NOMO-1 treated with DMSO at 0.1 percent for 48 hours (cell line): ENCODE data around the gene ZNF850.

Experiments used
- DNase-seq: peaks from one replicate; lab custom pipeline; 2025; ENCODE audit not compliant: unreplicated experiment; lab: John Stamatoyannopoulos, UW

The ZNF850 gene

DNA sequence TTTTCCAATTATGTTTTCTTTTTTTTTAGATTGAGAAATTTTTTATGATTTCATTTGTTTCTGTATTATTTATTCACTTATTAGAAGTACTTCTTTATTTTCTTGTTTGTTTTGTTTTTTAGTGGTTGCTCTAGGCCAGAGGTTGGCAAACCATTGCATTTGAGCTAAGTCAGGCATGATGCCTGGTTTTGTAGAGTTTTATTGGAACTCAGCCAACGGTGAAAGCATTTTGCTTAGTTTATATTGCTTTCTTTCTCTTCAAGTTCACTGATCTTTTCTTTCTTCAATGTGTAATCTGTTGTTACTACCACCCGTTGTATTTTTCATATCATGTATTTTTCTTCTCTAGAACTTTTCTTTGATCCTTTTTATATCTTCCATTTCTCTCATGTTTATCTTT is 65.5 kb downstream of the ZNF850 start:
- no peak for DNase-seq

DNA sequence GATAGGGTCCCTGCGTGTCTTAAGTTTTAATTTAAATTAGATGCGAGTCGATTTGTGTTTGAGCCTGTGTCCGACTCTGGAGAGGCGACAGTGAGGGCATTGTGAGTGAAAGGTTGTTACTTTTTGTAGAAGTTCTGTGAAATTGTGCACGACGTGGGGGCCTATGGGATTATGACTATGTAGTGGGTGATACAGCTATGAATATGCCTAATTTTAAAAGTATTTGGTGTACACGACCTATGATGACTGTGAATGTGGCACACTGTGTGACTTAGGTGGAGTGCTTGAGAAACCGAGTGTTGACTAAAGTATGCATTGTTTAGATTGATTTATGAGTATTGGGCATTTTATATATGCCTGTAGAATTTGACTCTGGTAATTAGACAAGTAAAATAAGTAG is 84.5 kb downstream of the ZNF850 start:
- DNase-seq = no peak

DNA sequence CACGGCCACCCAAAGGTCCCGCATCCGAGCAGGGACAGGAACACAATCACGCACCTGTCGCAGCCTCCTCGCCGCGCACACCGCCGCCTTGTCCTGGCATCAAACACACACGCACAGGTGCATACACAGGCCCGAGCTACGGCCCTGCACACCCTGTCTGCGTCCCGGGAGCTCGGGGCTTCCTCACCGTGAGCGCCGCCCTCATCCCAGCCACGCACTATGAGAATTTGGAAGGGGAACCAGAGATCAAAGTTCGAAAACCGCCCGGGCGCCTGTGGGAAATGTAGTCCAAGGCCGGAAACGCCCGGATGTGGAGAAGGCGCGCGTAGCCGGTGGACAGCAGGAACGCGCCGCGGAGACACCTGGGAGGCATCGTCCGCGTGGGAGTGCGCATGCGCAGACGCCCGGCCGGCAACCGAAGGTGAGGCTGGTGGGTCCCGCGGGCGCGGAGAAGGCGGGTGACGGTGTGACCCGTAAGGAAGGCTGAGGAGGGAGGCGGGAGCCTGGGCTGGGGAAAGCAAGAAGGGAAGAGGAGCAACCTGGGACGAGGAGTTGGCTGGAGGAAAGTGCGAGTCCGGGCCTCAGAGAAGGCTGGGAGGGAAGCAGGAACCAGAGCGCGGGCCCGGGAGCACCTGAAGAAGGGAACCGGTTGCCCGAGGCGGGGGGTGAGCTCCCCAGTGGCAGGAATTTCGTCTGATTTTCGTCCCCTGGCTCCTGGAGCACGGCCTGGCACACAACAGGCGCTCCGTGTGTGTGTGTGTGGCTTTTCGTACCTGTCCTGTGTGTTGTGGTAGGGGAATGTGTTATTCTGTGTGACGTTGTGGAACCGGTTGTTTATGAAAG is 85.2 kb downstream of the ZNF850 start, which contains the start of gene ZNF567:
Gene ZNF567, plus strand, starts transcription at position 399 of the 843 bp plus-strand sequence. CDS start 7,256 bp downstream, outside the sequence.
- DNase-seq = peak; percentile 96

DNA sequence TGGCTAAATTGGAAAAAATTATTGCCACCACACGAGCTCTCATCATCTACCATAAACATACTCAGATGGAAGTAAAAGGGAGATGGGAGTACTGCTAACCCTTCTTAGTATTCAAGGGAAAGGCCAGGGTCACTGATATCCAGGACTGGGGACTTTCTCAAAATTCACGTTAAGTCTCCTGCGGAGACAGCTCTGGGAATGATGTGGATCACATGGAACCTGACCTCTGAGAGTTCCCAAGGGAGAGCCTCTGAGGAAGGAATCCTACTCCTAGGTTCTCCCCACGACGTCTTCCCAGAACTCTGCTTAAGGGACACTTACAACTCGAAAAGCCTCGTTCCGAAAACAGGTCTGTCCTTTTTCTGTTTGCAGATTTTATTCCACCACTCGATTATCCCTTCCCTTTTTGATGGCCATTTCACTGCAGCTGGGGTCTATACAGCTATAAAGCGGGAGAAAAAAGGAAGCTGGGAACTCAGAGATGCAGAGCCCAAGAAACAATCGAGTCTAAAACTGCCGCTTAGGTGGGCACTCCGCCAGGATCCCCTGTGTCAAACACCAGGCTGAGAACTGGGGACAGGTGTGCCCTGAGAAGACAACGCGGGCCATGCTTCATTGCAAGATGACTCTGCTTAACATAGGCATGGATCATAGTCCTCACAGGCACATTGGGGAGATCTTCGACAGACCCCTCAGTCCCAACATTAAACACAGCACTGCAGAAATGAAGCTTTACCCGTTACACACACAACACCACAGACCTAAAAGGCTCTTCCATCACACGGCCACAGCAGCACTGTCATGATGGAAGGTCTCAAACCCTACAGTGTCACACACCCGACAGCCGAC is 86.0 kb downstream of the ZNF850 start:
- DNase-seq = no peak

DNA sequence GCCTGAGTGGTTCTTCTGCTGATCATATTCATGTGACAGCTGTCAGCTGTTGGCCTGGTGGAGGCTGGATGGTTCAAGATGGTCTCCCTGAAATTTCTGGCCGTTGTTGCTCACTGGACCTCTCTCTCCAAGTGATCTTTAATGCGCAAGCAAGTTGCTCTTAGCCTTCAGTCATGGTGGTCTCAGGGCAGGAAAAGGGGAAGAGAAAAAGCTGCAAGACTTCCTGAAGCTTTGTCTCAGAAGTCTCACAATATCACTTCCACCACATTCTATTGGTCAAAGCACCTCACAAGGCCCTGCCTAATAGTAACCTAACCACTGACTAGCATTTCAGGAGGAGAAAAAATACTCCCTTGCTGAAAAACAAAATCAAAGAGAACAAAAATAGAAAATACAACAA is 86.8 kb downstream of the ZNF850 start:
- no peak for DNase-seq

DNA sequence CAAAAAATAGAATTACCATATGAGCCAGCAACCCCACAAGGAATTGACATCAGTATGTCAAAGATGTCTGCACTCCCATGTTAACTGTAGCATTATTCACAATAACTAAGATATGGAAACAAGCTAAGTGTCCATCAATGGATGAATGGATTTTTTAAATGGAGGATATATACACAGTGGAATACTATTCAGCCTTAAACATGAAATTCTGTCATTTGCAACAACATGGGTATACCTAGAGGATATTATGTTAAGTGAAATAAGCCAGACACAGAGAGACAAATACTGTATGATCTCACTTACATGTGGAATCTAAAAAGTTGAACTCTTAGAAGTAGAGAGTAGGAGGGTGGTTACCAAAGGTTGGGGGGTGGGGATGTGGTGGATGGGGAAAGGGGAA is 93.2 kb downstream of the ZNF850 start:
- no peak for DNase-seq

DNA sequence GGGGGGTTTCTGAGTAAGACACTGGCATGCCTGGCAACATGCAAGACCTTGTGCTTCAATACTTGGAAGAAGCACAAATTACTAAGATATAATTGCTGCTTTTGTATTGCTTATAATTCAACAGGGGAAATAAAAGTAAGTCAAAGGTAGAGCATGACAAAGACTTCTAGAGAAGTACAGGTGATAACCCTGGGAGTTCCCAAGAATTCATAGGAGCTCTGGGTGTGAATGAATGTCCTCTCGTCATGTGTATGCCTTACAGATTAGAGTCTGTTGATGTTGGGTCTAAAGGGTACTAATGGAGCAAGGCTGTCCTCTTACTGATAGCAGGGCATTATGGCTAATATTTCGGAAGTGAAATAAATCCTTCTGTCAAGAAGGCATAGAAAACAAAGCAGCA is 98.4 kb downstream of the ZNF850 start:
- DNase-seq = no peak

DNA sequence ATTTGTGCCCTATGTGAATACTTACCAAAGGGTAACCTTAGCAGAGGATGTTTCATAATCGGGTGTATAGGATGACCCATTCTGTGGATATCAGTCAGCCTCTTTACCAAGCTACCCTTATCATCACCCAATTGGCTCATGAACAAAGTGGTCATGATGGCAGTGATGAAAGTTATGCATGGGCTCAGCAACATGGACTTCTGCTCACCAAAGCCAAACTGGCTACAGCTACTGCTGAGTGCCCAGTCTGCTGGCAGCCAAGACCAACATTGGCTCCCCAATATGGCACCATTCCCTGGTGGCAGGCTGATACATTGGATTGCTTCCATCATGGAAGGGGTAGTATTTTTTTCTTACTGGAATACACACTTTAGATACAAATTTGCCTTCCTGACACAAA is 100.2 kb downstream of the ZNF850 start:
- no peak for DNase-seq

DNA sequence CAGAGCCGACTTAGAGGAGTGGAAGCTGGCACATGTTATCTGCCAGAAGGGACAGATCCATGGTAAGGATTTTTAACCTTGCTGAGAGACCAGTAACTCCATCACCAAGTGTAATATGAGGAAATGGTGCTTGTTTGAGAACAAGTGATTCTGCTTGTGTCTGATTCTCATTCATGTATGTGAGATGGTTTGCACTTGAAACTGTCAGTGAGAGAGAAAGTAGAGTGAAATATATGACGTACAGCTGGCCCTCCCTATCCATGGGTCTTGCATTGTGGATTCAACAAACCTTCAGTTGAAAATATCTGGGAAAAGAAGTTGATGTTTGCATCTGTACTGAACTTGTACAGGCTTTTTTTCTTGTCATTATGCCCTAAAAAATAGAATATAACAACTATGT is 104.0 kb downstream of the ZNF850 start:
- no peak for DNase-seq

DNA sequence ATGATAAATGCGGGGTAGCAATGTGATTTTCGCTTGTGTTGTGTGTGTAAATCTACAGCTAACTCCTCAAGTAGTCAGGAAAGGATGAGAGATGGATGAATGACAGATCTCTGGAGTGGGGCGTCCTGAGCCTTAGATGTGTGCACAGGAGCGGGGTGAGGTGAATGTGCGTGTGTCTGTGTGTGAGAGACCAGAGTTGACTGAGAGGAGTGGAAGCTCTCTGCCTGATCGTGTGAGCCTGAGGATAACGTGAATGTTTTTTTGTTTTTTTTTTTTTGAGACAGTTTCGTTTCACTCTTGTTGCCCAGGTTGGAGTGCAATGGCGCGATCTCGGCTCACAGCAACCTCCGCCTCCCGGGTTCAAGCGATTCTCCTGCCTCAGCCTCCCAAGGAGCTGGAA is 106.8 kb downstream of the ZNF850 start:
- no peak for DNase-seq
